HG03066 (cell line): ENCODE results near the gene EBP.

Experiments
- ATAC-seq: cut with Tn5 transposase; IDR thresholded peaks from one replicate; pipeline ENCODE4 v1.9.1; 2021; ENCODE audit warnings: low read depth; ENCODE audit not compliant: unreplicated experiment

The EBP gene

GRCh38 chrX:48574270-48575266 lies 53.0 kb downstream of the EBP start, which contains the start of gene RBM3:
RBM3 (plus strand) TSS chrX:48574484; CDS start chrX:48575181, 697 bp downstream.
- ATAC-seq = peak; percentile 87

- ATAC-seq = no peak
These were observed 54.0 kb downstream of the EBP start for GRCh38 chrX:48575642-48576041.

- ATAC-seq = no peak
These were observed 54.5 kb downstream of the EBP start for GRCh38 chrX:48576108-48576507.
